AG08395 (cell line): ENCODE data around the gene ALDH2.
"Not testable (repeated sequence)": the region's sequence is repeated elsewhere in the genome, so short reads cannot be mapped to it uniquely, and the experiment has no call there.

Source experiments
- DNase-seq: peaks from one replicate; pipeline ENCODE4 v3.0.0; 2012; ENCODE audit warnings: mixed read lengths, low spot score

The ALDH2 gene

GRCh38 chr12:111788178-111788654 is 21.5 kb downstream of the ALDH2 start:
- DNase-seq = peak; percentile 34

DNA sequence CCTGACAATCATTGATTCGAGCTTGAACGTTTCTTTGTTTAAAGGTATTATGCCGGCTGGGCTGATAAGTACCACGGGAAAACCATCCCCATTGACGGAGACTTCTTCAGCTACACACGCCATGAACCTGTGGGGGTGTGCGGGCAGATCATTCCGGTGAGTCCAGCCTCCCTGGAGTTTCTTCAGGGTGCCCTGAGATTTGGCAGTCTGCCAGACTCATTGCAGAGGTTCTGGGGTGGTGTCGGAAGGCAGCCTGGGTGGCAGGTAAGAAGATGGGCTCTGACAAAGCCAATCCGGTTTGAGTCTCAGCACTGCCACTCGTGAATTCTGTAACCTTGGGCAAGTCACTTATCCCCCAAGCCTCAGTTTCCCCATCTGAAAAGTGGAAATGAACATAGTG is 23.0 kb downstream of the ALDH2 start:
- DNase-seq = no peak

DNA sequence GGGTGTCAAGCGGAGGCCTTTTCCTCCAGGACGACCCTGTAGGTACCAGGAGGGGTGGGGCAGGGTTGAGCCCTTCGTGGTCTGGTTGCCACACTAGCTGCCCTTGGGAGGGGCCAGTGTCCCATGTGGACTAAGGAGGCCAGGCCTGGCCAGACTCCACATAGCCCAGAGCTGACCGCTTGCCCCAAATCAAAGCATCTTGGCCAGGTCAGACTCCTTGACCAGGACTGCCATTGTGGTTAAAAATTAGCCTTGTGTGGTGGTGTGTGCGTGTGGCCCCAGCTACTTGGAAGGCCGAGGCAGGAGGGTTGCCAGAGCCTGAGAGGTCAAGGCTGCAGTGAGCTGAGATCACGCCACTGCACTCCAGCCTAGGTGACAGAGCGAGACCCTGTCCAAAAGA is 24.8 kb downstream of the ALDH2 start:
- DNase-seq = no peak

DNA sequence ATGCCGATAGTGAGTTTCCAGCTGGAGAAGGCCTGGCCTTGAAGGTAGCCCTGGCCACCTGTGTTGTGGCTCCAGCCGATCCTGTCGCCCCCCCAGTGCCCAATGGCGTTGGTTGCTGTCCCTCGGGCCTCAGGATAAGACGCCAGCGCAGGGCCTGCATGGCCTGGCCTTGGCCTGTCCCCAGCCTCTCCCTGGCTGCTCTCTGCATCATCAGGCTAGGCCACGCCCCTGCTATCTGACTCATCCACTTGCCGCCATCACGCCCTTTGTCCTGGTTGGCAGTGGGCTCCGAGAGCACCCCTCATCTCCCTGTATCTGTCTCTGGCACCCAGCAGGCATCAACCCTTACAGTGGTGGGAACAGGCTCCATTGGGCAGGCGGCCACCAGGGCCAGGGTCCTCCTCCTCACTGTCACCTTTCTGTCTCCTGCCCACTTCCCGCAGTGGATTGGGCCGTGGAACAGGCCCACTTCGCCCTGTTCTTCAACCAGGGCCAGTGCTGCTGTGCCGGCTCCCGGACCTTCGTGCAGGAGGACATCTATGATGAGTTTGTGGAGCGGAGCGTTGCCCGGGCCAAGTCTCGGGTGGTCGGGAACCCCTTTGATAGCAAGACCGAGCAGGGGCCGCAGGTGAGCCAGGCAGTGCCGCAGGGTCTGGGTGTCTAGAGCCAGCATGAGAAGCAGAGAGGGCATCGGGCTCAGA is 25.6 kb downstream of the ALDH2 start:
- DNase-seq = no peak

- DNase-seq = no peak
Measured at GRCh38 chr12:111792856-111793235, 26.1 kb downstream of the ALDH2 start.

DNA sequence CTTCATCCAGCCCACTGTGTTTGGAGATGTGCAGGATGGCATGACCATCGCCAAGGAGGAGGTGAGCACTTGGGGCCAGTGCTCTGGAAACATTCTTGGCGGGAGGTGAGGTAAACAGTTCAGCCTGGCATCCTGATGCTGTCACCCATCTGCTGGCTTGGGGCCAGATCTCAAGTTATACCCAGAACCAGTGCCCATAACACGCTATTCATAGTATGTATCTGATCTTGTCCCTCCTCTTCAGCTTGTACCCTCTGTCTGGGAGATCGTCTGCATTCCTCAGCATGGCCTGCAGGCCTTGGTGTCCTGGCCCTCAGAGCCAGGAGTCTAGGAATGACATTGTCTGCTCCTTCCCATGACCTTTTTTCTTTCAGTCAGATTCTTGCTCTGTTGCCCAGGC is 31.4 kb downstream of the ALDH2 start:
- DNase-seq = no peak

GRCh38 chr12:111799758-111800157 is 33.0 kb downstream of the ALDH2 start:
- DNase-seq = no peak

DNA sequence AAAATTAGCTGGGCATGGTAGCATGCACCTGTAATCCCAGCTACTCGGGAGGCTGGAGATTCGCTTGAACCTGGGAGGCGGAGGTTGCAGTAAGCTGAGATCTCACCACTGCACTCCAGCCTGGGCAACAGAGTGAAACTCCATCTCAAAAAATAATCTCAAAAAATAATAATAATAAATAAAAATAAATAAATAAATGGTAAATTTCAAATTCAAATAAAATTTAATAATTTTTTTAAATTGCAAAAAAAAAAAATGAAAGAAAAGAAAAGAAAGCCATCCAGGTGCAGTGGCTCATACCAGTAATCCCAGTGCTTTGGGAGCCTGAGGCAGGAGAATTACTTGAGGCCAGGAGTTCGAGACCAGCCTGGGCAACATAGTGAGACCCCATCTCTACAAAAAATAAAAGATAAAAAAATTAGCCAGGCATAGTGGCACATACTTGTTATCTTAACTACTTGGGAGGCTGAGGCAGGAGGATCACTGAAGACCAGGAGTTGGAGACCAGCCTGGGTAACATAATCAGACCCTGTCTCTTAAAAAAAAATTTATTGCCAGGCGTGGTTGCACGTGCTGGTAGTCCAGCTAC is 36.4 kb downstream of the ALDH2 start:
- DNase-seq = no peak

DNA sequence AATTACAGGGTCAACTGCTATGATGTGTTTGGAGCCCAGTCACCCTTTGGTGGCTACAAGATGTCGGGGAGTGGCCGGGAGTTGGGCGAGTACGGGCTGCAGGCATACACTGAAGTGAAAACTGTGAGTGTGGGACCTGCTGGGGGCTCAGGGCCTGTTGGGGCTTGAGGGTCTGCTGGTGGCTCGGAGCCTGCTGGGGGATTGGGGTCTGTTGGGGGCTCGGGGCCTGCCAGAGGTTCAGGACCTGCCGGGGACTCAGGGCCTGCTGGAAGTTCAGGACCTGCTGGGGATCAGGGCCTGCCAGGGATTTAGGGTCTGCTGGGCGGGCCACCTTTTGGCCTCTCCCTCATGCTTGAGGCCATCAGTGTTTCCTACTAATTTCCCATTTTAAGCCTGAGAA is 37.1 kb downstream of the ALDH2 start:
- DNase-seq = no peak

DNA sequence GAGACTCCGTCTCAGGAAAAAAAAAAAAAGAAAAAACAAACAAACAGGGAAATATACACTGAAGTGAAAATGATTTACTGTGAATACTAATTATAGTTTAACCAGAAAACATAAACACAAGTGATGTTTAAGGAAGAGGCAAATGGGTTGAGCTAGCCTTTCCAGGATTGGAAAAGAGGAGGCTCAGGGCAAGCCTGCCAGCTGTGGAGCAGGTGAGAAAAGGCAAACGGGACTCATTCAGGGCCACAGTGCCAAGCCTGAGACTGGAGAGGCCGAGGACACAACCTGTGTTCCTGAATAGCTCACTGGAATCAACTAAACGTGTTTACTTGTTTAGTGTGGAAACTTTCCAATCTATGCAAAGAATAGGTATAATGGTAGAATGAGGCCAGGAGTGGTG is 39.6 kb downstream of the ALDH2 start:
- no peak for DNase-seq

DNA sequence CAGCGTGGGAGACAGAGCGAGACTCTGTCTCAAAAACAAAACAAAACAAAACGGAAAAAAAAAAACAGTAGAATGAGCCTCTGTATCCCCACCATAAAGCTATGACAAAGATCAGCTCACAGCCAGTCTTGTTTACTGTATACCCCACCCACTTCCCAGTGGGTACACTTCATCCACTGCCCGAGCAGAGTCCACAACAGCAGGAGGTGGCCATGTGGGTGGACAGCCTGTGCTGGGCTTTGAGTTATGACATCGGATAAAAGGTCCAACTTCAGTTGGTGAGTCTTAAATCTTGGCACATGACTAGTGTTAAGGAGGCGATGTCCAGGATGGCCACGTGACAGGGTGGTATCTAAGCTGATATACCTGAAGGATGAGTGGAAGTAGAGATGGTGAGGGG is 40.5 kb downstream of the ALDH2 start:
- no peak for DNase-seq

DNA sequence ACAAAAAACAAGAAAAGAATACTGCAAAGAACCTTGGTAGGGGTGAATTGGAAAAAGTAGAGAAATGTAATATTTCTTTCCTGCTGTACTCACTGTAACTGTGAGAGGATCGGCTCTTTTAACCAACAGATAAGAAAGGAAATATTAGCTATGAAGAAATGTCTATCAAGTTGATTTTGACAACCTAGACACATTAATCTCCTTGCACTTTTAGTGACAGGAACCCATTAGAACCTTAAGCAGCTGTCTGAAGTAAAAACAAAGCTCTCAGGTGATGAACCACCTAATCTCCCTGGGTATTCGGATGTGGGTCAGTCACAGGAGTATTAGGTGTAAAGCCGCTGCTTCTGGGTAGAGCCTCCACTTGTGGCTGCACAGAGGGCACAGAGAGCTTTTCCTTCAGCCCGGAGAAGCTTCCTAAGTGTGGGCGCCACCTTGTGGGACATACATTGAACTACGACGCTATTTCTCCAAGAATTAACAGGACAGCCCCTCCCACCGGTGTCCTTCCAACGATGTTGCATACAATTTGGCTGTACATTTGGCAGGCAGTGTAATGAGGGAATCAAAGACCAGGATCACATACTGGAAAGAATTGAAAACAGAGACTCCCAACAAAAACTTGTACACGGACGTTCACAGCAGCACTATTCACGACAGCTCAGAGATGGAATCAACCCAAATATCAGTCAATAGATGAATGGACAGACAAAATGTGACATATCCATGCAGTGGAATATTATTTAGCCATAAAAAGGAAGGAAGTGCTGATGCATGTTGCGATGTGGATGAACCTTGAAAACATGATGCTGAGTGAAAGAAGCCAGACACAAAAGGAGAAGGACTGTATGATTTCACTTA is 46.4 kb downstream of the ALDH2 start:
- DNase-seq = peak; percentile 93

DNA sequence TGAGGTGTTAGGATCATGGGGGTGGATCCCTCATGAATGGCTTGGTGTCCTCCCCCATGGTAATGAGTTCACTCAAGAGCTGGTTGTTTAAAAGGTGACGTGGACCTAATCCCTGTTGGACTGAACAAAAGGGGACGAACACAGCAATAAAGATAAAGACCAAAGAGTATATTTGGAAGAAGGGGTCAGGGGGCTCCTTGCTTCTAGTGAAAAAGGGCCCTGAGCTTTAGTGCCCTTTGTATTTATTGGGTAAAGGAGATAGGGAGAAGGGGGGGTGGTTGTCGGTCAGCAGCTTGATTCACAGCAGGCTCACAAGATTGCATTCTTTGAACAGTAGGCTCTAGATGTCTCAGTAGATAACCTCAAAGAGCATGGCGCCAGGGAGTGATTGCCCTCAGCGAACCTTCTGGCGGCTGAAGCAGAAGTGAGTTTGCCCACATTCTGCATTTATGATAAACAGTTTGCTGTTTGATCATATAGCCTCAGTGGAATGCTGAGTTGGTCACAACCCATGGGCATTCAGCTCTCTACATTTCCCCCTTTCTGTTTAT is 49.4 kb downstream of the ALDH2 start:
- DNase-seq = no peak

DNA sequence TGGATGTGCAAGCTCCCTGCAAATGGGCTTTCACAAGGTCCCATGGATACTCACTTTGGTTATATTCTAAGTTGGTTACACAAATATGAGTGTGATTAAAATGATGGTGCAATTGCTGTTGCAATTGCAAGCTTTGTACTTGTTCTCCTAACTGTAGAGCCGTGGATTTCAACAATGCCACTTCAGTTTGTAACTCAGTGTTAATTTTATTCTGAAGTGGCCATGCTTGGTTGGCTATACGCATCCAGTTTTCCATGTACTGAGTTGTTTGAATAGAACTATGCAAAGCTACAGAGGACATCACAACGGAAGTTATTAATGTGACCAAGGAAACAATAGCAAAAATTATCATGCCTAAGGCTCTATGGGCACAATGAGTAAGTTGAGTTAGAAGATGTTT is 50.2 kb downstream of the ALDH2 start:
- DNase-seq = not testable (repeated sequence)

- no peak for DNase-seq
Measured at GRCh38 chr12:111818340-111818739, 51.6 kb downstream of the ALDH2 start.

- DNase-seq = no peak
Measured at GRCh38 chr12:111819191-111820158, 52.7 kb downstream of the ALDH2 start.

GRCh38 chr12:111820828-111821227 is 54.1 kb downstream of the ALDH2 start:
- not testable (repeated sequence) for DNase-seq

DNA sequence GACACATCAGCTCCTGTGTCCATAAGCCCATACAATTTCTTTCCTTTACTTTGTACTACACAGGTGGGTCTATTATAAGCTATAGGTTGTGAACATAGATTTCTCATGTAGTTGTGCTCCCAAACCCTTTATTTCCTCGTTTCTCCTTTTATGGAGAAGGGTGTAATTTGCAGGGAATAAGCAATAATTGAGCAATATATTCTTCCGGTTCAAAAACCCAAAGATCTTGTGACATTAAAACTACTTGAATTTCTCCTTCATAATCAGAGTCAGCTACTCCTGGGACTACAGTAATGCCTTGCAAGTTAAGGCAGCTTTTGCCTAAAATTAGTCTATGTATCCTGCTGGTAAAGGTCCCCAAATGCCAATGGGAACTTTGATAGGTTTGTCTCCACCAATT is 56.2 kb downstream of the ALDH2 start:
- DNase-seq = no peak

- DNase-seq = no peak
Measured at GRCh38 chr12:111823891-111824290, 57.2 kb downstream of the ALDH2 start.

DNA sequence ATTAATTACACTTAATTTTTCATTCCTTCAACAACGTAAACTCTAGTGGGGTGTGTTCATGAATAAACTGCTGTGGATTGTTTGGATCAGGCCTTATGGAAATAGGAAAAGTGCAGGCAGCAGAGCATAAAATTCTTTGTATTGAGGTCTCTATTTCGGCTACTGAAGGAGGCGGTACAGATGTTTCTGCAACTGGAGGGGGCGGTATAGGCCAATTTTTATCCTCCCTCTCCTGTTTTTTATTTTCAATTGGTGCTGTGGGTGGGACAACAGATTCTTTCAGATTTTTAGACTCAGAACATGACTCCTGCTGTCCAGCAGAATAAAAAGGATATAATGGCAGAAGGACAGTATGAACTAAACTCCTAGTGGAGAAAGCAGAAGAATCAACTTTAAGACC is 57.6 kb downstream of the ALDH2 start:
- not testable (repeated sequence) for DNase-seq

DNA sequence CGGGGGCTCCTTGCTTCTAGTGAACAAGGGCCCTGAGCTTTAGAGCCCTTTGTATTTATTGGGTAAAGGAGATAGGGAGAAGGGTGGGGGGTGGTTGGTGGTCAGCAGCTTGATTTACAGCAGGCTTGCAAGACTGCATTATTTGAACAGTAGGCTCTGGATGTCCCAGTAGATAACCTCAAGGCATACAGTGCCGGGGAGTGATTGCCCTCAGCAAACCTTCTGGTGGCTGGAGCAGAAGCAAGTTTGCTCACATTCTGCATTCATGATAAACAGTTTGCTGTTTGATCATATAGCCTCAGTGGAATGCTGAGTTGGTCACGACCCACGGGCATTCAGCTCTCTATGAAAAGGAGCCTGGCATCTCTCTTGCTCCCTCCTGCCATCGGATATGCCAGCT is 58.8 kb downstream of the ALDH2 start:
- DNase-seq = no peak

DNA sequence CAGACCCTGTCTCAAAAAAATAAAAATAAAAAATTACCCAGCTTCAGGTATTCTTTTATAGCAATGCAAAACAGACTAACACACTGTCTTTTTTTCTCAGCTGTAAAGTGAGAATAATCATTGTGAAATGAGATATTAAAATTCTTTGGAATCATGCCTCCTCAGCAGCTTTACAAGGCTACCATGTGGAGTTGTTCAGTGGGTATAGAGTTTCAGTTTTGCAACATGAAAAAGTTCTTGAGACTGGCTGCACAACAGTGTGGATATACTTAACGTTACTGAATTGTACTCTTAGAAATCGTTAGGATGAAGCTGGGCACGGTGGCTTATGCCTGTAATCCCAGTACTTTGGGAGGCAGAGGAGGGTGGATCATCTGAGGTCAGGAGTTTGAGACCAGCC is 59.6 kb downstream of the ALDH2 start:
- DNase-seq = no peak
